ENCODE results near the gene PHYKPL. TPM values are rescaled to one million over a fixed set of nuclear protein-coding genes. Genes with fewer than 3 reads are reported as not detected.

The PHYKPL gene
- total and polyA plus RNA-seq, 9 donors = 31.8 to 93.3 (median 61.6) TPM

DNA sequence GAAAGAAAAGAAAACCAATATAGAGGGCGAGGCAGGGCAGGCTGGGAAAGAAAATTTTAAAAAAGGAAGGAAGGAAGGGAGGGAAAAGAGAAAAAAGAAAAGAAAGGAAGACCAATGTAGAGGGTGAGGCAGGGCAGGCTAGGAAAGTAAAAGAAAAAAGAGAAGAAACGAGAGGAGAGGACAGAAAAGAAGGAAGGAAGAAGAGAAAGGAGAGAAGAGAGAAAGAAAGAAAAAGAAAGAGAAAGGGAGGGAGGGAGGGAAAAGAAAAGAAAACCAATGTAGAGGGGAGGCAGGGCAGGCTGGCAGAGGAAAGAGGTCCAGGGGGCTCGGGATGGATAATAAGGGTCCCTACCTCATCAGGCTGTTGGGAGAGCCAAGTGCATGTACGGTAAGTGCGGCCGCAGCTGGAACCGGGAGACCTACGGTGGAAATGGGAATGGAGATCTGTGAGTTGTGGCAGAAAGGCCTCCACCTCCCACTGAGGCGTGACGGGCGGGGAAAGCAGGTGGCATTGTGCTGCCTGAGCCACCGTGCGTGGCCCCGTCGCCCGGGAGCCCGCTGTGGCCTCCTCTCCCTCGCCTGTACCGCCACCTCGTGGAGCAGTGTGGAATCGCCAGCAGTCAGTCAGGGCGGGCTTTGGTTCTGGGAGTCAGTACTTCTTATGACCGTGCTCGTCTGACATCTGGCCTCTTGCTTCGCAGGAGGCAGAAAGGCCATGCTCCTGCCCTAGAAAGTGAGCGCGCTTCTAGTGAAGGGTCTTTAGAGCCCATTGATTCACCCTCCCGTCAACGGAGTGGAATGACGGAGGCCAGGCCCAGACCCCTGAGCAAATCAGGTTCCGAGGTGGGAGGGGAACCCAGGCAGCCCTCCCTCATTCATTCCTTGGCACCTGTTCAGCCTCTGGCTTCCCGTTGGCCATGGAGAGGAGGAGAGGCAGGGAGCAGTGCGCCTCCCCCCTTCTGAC lies 68.5 kb downstream of the PHYKPL start:
- Histone ChIP-seq H3K27ac (no peak overlapping the region), H3K9me3 (no peaks in the 10 kb centered on the region), H3K4me3 (no peak overlapping the region), H3K4me1 (ENCODE audit: insufficient read depth) (peaks cover 2% of the 10 kb centered on the region), H3K27me3 (no peaks in the 10 kb centered on the region), H3K36me3 (no peaks in the 10 kb centered on the region)
- intact Hi-C loops (cut with DNase I) = loop anchor here in 3 of 4 donors (2.0 to 10.0 kb wide), 3 partner anchors 87 to 559 kb away; partner anchors contain the start of gene B4GALT7 (in 1 of the 3)
- peak; percentile 70 to 89 (median 85) for DNase-seq
- TF ChIP-seq, protein P1, sequence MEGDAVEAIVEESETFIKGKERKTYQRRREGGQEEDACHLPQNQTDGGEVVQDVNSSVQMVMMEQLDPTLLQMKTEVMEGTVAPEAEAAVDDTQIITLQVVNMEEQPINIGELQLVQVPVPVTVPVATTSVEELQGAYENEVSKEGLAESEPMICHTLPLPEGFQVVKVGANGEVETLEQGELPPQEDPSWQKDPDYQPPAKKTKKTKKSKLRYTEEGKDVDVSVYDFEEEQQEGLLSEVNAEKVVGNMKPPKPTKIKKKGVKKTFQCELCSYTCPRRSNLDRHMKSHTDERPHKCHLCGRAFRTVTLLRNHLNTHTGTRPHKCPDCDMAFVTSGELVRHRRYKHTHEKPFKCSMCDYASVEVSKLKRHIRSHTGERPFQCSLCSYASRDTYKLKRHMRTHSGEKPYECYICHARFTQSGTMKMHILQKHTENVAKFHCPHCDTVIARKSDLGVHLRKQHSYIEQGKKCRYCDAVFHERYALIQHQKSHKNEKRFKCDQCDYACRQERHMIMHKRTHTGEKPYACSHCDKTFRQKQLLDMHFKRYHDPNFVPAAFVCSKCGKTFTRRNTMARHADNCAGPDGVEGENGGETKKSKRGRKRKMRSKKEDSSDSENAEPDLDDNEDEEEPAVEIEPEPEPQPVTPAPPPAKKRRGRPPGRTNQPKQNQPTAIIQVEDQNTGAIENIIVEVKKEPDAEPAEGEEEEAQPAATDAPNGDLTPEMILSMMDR (IDR thresholded peaks at IDR 0.05) = peak; percentile 92 to 93 (median 92)
- TF ChIP-seq POLR2A (IDR thresholded peaks at IDR 0.05) = no peak
- 5% methylated on average over 33 of the region's 33 CpGs for WGBS, 3 donors

DNA sequence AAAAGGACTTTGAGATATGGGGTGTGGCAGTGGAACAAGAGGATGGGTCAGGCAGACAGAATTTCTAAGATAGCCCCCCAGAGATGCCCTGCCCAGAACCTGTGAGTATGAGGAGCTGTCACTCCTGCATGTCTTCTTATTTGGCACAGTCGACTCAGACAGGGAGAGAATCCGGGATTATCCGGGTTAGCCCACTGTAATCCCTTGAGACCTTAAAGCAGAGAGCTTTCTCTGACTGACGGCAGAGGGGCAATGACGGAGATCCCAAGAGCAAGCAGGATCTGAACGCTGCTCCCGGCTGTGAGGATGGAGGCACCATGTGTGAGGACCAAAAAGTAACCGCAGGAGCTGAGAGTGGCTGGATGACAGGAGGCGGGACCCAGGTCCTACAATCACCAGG lies 70.1 kb downstream of the PHYKPL start:
- Histone ChIP-seq H3K4me1 (ENCODE audit: insufficient read depth) (peaks cover 2% of the 10 kb centered on the region), H3K27ac (no peak overlapping the region), H3K4me3 (no peak overlapping the region), H3K36me3 (no peaks in the 10 kb centered on the region), H3K27me3 (no peaks in the 10 kb centered on the region), H3K9me3 (no peaks in the 10 kb centered on the region)
- no peak for DNase-seq
- TF ChIP-seq POLR2A (IDR thresholded peaks at IDR 0.05) = no peak
- 79 to 82% (median 79%) methylated on average over 9 of the region's 9 CpGs for WGBS, 3 donors
- intact Hi-C loops (cut with DNase I) = loop anchor here in 3 of 4 donors (5.0 to 10.0 kb wide), 2 partner anchors 85 to 558 kb away; partner anchors contain the start of gene B4GALT7 (in 1 of the 3)

DNA sequence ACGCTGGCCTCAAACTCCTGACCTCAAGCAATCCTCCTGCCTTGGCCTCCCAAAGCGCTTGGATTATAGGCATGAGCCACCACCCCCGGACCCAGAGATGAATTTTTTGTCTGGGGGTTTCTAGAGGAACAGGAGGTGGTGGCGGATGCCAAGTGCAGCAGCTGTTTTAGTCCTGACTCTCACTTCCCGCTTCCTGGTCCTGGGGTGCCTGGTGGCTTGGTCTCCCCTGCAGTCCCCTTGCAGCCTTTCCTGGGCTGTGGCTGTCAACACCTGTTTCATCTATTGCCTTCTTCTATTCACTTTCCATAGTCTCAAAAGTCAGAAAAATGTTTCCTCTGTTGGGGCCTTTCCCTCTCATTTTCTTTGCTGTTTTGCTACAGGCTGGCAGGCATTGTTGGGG lies 72.4 kb downstream of the PHYKPL start:
- Histone ChIP-seq H3K4me3 (no peak overlapping the region), H3K27me3 (no peaks in the 10 kb centered on the region), H3K36me3 (no peaks in the 10 kb centered on the region), H3K27ac (no peak overlapping the region), H3K9me3 (no peaks in the 10 kb centered on the region), H3K4me1 (ENCODE audit: insufficient read depth) (peaks cover 2% of the 10 kb centered on the region)
- no peak for DNase-seq
- WGBS, 3 donors = 83 to 90% (median 86%) methylated on average over 5 of the region's 5 CpGs
- TF ChIP-seq, protein P1 (IDR thresholded peaks at IDR 0.05) = no peak
- TF ChIP-seq EP300 (IDR thresholded peaks at IDR 0.05) = no peak
- no peak for TF ChIP-seq POLR2A (IDR thresholded peaks at IDR 0.05)
- intact Hi-C loops (cut with DNase I) = loop anchor here in 3 of 4 donors (5.0 to 10.0 kb wide), 2 partner anchors 83 to 555 kb away; partner anchors contain the start of gene B4GALT7 (in 1 of the 3)

Other genes with a start within 250 kb of the PHYKPL start
- gene PROP1, start 236.6 kb downstream of the PHYKPL start, total RNA-seq = not detected
- not detected for gene PROP1, start 236.6 kb downstream of the PHYKPL start, polyA plus RNA-seq
- gene N4BP3, start 119.3 kb downstream of the PHYKPL start, total RNA-seq = 1 to 10 TPM in 2 of 7 donors, under 1 TPM in 5; 0.40 to 1.8 (median 0.58) TPM
- gene N4BP3, start 119.3 kb downstream of the PHYKPL start, polyA plus RNA-seq = 1 to 10 TPM in 1 of 2 donors, under 1 TPM in 1; 0.58 to 1.3 TPM
- gene RMND5B, start 101.8 kb downstream of the PHYKPL start, total RNA-seq = 10 to 100 TPM; 18.1 to 43.2 (median 33.0) TPM
- 10 to 100 TPM; 13.8 to 25.0 TPM for gene RMND5B, start 101.8 kb downstream of the PHYKPL start, polyA plus RNA-seq
- 100 to 1,000 TPM in 6 of 7 donors, 10 to 100 TPM in 1; 78.4 to 174 (median 115) TPM for gene NHP2, start 78.9 kb downstream of the PHYKPL start, total RNA-seq
- gene NHP2, start 78.9 kb downstream of the PHYKPL start, polyA plus RNA-seq = 100 to 1,000 TPM in 1 of 2 donors, 10 to 100 TPM in 1; 50.1 to 148 TPM
- not detected for gene GMCL2, start 45.4 kb downstream of the PHYKPL start, total RNA-seq
- gene GMCL2, start 45.4 kb downstream of the PHYKPL start, polyA plus RNA-seq = not detected
- 100 to 1,000 TPM in 4 of 7 donors, 10 to 100 TPM in 3; 42.0 to 132 (median 102) TPM for gene HNRNPAB, start 28.3 kb downstream of the PHYKPL start, total RNA-seq
- 100 to 1,000 TPM in 1 of 2 donors, 10 to 100 TPM in 1; 56.4 to 106 TPM for gene HNRNPAB, start 28.3 kb downstream of the PHYKPL start, polyA plus RNA-seq